GM18858 (cell line): ENCODE measurements around the gene LRIG1.

Experiments used
- ATAC-seq: cut with Tn5 transposase; IDR thresholded peaks from one replicate; pipeline ENCODE4 v1.9.1; 2021; ENCODE audit not compliant: unreplicated experiment

Gene LRIG1

GRCh38 chr3:66366747-66367146 lies 134.1 kb downstream of the LRIG1 start:
- ATAC-seq = no peak

GRCh38 chr3:66365080-66365479 lies 135.7 kb downstream of the LRIG1 start:
- ATAC-seq = no peak

- no peak for ATAC-seq
These were observed 137.7 kb downstream of the LRIG1 start for GRCh38 chr3:66363148-66363547.

GRCh38 chr3:66362541-66362941 lies 138.3 kb downstream of the LRIG1 start:
- ATAC-seq = no peak

GRCh38 chr3:66361356-66361755 lies 139.5 kb downstream of the LRIG1 start:
- no peak for ATAC-seq

GRCh38 chr3:66355997-66356396 lies 144.8 kb downstream of the LRIG1 start:
- ATAC-seq = no peak

- ATAC-seq = peak; percentile 85
These were observed 145.4 kb downstream of the LRIG1 start for GRCh38 chr3:66355394-66355793.

- ATAC-seq = no peak
These were observed 146.8 kb downstream of the LRIG1 start for GRCh38 chr3:66354001-66354400.

- no peak for ATAC-seq
These were observed 147.3 kb downstream of the LRIG1 start for GRCh38 chr3:66353530-66353929.

GRCh38 chr3:66353039-66353438 lies 147.8 kb downstream of the LRIG1 start:
- ATAC-seq = no peak

- ATAC-seq = no peak
These were observed 150.2 kb downstream of the LRIG1 start for GRCh38 chr3:66350601-66351000.

GRCh38 chr3:66348704-66349103 lies 152.1 kb downstream of the LRIG1 start:
- no peak for ATAC-seq

- ATAC-seq = no peak
These were observed 155.8 kb downstream of the LRIG1 start for GRCh38 chr3:66344848-66345578.

GRCh38 chr3:66344391-66344811 lies 156.4 kb downstream of the LRIG1 start:
- ATAC-seq = no peak

- ATAC-seq = no peak
These were observed 158.0 kb downstream of the LRIG1 start for GRCh38 chr3:66342717-66343356.

GRCh38 chr3:66338927-66339326 lies 161.9 kb downstream of the LRIG1 start:
- ATAC-seq = no peak

- no peak for ATAC-seq
These were observed 164.5 kb downstream of the LRIG1 start for GRCh38 chr3:66336333-66336766.

- no peak for ATAC-seq
These were observed 165.2 kb downstream of the LRIG1 start for GRCh38 chr3:66335671-66336070.
